C4-2B (cell line): Measurements from ENCODE around the gene ADAP1.

Experiments
- H3K27ac ChIP-seq: fragments of 450-650 bp; 2 replicates; pipeline ENCODE4 v1.5.1; 2017
- ZFX ChIP-seq: fragments of 450-650 bp; IDR thresholded peaks from 2 replicates; pipeline ENCODE4 v1.6.1; 2017
- TF ChIP-seq, protein P1 (sequence below): fragments of 450-650 bp; conservative IDR thresholded peaks from 2 replicates; pipeline ENCODE4 v1.5.1; 2017; ENCODE audit warnings: mild to moderate bottlenecking

Gene ADAP1

DNA sequence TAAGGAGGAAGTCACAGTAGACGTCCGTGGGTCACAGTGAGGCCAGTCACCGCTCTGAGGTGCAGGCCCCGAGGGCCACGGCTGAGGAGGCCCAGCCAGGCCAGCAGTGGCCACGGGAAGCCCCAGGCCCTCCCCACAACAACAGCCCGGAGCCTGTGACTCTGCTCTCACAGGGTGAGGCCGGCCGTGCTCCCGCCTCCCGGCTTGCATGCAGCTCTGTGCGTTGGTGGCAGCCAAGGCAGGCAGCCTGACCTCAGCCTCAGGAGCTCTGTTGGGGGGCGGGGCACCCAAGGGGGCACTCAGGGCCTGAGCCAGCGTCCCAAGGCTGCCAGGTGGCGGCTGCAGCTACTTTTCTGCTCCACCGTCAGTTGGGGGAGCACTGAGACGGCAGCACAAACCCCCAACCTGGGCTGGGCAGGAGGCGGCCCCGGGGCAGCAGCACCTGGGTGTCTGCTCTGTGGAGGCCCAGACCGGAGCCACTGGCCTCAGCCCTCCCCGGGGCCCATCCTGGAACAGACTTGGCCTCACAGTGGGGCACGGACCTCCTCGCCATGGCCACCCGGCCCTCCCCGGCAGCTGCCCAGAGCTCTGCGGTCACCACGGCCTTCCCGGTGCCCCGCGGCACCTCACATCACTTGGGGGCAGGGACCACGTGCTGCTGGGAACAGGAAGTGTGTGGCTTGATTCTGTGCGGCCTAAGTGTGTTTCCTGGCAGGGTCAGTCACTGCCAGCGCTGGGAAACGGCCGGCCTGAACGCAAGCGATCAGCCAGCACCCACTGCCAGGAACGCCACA, 41.8 kb upstream of the ADAP1 start:
- no peak overlapping the region for H3K27ac ChIP-seq
- no peak for TF ChIP-seq ZFX
- TF ChIP-seq, protein P1, sequence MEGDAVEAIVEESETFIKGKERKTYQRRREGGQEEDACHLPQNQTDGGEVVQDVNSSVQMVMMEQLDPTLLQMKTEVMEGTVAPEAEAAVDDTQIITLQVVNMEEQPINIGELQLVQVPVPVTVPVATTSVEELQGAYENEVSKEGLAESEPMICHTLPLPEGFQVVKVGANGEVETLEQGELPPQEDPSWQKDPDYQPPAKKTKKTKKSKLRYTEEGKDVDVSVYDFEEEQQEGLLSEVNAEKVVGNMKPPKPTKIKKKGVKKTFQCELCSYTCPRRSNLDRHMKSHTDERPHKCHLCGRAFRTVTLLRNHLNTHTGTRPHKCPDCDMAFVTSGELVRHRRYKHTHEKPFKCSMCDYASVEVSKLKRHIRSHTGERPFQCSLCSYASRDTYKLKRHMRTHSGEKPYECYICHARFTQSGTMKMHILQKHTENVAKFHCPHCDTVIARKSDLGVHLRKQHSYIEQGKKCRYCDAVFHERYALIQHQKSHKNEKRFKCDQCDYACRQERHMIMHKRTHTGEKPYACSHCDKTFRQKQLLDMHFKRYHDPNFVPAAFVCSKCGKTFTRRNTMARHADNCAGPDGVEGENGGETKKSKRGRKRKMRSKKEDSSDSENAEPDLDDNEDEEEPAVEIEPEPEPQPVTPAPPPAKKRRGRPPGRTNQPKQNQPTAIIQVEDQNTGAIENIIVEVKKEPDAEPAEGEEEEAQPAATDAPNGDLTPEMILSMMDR, result no peak

- TF ChIP-seq, protein P1, result no peak
- TF ChIP-seq ZFX, result no peak
- H3K27ac ChIP-seq, result no peak overlapping the region
Measured at GRCh38 chr7:995571-995970, 41.1 kb upstream of the ADAP1 start.

DNA sequence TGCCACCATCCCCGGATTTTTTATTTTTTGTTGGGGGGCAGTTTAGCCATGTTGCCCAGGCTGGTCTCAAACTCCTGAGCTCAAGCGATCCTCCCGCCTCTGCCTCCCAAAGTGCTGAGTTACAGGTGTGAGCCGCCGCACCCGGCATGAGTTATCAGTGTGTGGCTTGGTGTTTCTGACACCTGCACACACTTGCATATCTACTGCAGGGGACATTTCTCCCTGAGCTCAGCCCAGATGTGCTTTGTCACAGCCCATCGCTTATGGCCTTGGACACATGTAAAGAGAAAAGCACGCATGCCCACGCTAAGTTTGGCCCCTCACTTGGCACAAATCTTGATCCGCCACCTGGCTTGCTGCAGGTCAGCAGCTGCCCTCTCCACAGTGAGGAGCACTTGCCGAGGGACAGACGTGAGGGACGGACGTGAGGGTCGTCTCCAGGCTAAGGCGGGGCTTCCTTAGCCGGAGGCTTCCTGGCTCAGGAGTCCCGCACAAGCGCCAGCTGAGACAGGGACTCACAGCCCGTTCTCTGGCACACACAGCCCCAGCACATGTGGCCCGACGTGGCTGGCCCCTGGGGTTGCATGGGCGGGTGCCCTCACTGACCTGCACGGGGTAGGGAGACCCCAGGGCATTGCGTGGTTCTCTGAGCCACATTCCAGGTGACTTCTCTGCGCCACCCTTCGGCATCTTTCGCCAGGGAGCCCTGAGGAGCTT, 40.3 kb upstream of the ADAP1 start:
- H3K27ac ChIP-seq, result no peak overlapping the region
- TF ChIP-seq, protein P1, result no peak
- no peak for TF ChIP-seq ZFX

GRCh38 chr7:992709-993607, 38.5 kb upstream of the ADAP1 start:
- H3K27ac ChIP-seq, result no peak overlapping the region
- no peak for TF ChIP-seq ZFX
- TF ChIP-seq, protein P1, result peak; percentile 100

DNA sequence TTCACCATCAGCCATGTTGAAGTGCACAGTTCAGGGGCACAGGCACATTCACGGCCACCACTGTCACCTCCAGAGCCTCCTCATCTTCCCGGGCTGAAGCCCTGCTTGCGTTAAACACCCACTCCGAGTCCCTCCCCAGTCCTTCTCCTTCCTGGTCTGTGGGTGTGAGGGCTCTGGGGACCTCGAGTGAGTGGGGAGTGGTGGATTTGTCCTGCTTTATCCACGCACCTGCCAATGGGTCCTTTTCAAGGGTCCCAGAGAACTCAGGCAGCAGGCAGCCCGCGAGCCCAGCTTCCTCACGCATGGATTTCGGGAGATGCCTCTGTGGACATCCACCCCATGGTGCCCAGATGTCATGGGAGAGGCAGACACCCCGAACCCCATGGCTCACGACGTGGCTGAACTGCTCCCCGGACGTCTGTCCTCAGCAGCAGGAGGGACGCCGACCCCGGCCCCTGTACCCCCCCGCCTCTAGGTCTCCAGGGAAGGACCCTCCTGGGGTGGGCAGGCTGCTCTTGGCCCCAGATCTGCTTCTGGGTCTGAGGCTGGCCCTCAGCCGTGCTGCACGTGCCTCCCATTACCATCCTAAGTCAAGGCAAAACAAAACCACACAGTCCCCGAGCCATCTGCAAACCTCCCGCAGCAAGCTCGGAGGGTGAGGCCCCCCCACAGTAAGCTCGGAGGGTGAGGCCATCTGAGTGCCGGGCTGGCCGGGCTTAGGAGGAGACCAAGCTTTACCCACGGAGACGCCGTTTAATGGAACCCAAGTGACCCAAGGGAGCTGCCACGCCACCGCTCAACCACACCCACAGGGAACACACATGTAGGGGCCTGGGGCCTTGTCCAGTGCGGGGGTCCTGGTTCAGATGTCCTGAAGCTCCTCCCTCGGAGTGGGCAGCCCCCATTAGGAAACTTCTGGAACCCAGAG, 37.5 kb upstream of the ADAP1 start:
- H3K27ac ChIP-seq, result no peak overlapping the region
- no peak for TF ChIP-seq ZFX
- TF ChIP-seq, protein P1, result no peak

DNA sequence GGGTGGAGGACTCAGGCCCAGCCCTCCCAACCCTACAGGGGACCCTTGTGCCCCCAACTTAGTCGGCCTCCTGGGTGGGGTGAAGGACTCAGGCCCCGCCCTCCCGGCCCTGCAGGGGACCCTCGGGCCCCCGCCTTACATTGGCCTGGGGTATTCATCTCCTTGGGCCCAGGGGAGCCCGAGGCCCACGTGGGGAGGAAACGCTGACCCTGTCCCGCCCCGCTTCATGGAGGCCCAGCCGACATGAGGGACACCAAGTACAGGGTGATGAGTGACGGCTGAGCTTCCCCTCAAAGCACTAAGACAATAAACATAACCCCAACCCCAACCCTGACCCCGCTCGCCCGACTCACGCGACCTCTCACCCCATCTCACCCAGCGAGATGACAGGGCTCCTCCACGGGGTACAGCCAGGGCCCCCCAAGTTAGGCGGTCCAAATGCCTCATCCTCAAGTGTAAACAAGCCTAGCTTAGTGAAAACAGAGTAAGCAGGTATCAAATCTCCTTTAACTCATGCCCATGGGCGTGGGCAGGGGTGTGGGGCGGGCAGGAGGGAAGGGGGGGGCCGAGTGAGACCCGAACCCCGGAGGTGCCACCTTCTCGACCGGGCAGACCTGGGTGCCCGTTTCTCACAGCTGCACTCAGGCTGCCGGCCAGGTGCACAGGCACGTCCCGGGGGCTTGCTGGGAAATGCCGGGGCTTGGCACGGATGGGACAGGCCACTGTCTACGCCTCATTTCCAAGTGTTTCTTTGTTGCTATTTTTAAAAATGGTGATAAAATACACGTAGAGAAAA, 36.7 kb upstream of the ADAP1 start:
- no peak overlapping the region for H3K27ac ChIP-seq
- TF ChIP-seq, protein P1, result no peak
- TF ChIP-seq ZFX, result no peak
